T47D (cell line): ENCODE measurements around the gene GPATCH4.

Source experiments
- DNase-seq, 2 experiments: peaks; one replicate each; pipeline versions ENCODE4 v3.0.0 to v3.0.0-alpha.2; 2011 to 2012; ENCODE audit warnings: low read depth in 1 of 2, low spot score in 1 of 2
- JUND ChIP-seq: IDR thresholded peaks from 2 replicates; pipeline ENCODE4 v1.6.1; 2012; ENCODE audit warnings: low read depth
- in situ Hi-C: cut with HindIII; loops from 2 replicates; pipeline ENCODE4 v1.10.0; 2016; ENCODE audit warnings: low sequenced_read_pairs, low pct_unique_long_range_greater_than_20kb

GPATCH4 gene

GRCh38 chr1:156599811-156600210, 1.5 kb downstream of the GPATCH4 start:
- no peak for TF ChIP-seq JUND
- peak in 1 of 2 experiments; percentile 40 for DNase-seq
- in situ Hi-C loops, result no loop called here

GRCh38 chr1:156598731-156599432, 2.4 kb downstream of the GPATCH4 start:
- TF ChIP-seq JUND, result no peak
- DNase-seq, result no peak
- in situ Hi-C loops, result no loop called here

- no peak for TF ChIP-seq JUND
- in situ Hi-C loops, result no loop called here
Measured at GRCh38 chr1:156598125-156598524, 3.2 kb downstream of the GPATCH4 start.

GRCh38 chr1:156596426-156596825, 4.9 kb downstream of the GPATCH4 start:
- in situ Hi-C loops, result no loop called here
- TF ChIP-seq JUND, result no peak
- DNase-seq, result no peak

More at GRCh38 chr1:156598125-156598524, 3.2 kb downstream of the GPATCH4 start:
- no peak for DNase-seq

GRCh38 chr1:156595016-156595415, 6.3 kb downstream of the GPATCH4 start:
- no peak for DNase-seq
- in situ Hi-C loops, result no loop called here
- TF ChIP-seq JUND, result no peak

- TF ChIP-seq JUND, result no peak
- in situ Hi-C loops, result no loop called here
- DNase-seq, result no peak
Measured at GRCh38 chr1:156594190-156594589, 7.1 kb downstream of the GPATCH4 start.

- no peak for DNase-seq
- in situ Hi-C loops, result no loop called here
Measured at GRCh38 chr1:156593661-156593989, 7.7 kb downstream of the GPATCH4 start.

GRCh38 chr1:156592910-156593660, 8.2 kb downstream of the GPATCH4 start:
- TF ChIP-seq JUND, result no peak
- no peak for DNase-seq
- in situ Hi-C loops, result no loop called here

More at GRCh38 chr1:156593661-156593989, 7.7 kb downstream of the GPATCH4 start:
- TF ChIP-seq JUND, result no peak

GRCh38 chr1:156592158-156592909, 8.9 kb downstream of the GPATCH4 start:
- TF ChIP-seq JUND, result no peak
- in situ Hi-C loops, result no loop called here
- no peak for DNase-seq

- DNase-seq, result peak; percentile 78
- TF ChIP-seq JUND, result no peak
- in situ Hi-C loops, result no loop called here
Measured at GRCh38 chr1:156591432-156592157, 9.7 kb downstream of the GPATCH4 start, which contains the start of gene NAXE. TSS of gene NAXE (plus strand) at chr1:156591776. CDS start at chr1:156591805, 29 bp downstream.

- in situ Hi-C loops, result no loop called here
- DNase-seq, result no peak
- no peak for TF ChIP-seq JUND
Measured at GRCh38 chr1:156591181-156591431, 10.2 kb downstream of the GPATCH4 start.

GRCh38 chr1:156590326-156591180, 10.7 kb downstream of the GPATCH4 start:
- TF ChIP-seq JUND, result no peak
- DNase-seq, result no peak
- in situ Hi-C loops, result no loop called here
